Osteocyte (in vitro differentiated cells): ENCODE data around the gene STAT4. TPM values are rescaled to one million over a fixed set of nuclear protein-coding genes. Genes with fewer than 3 reads are reported as not detected.

Source experiments
- DNase-seq: peaks from one replicate; pipeline ENCODE4 v3.0.0; 2021; ENCODE audit warnings: mixed read lengths; ENCODE audit not compliant: unreplicated experiment; ENCODE audit errors: extremely low spot score
- H3K27ac Mint-ChIP-seq: one replicate; pipeline ENCODE4 v1.8.0; 2021; ENCODE audit warnings: mild to moderate bottlenecking, mixed read lengths; ENCODE audit not compliant: unreplicated experiment
- H3K27me3 Mint-ChIP-seq: one replicate; pipeline ENCODE4 v1.8.0; 2021; ENCODE audit warnings: mixed read lengths; ENCODE audit not compliant: unreplicated experiment
- H3K36me3 Mint-ChIP-seq: one replicate; pipeline ENCODE4 v1.8.0; 2021; ENCODE audit warnings: mixed read lengths; ENCODE audit not compliant: unreplicated experiment
- H3K4me1 Mint-ChIP-seq: one replicate; pipeline ENCODE4 v1.8.0; 2021; ENCODE audit warnings: mixed read lengths; ENCODE audit not compliant: unreplicated experiment
- H3K4me3 Mint-ChIP-seq: one replicate; pipeline ENCODE4 v1.8.0; 2021; ENCODE audit warnings: mild to moderate bottlenecking, moderate library complexity, mixed read lengths; ENCODE audit not compliant: unreplicated experiment
- H3K9me3 Mint-ChIP-seq: one replicate; pipeline ENCODE4 v1.8.0; 2021; ENCODE audit warnings: mixed read lengths; ENCODE audit not compliant: unreplicated experiment
- CTCF ChIP-seq: fragments of 200-600 bp; sonication (generic); IDR thresholded peaks from 2 replicates; pipeline ENCODE4 v1.5.0; 2021; ENCODE audit warnings: antibody characterized with exemption, mild to moderate bottlenecking, moderate library complexity
- total RNA-seq: library from RNA; stranded (reverse); gene quantifications from 2 replicates; pipeline ENCODE4 v1.2.1, GENCODE V29; 2021

The STAT4 gene
- total RNA-seq, 1 donor from 2014 or later = 1.3 TPM

- Mint-ChIP-seq H3K27me3 (no peaks in the 10 kb centered on the region), H3K36me3 (peaks cover 37% of the 10 kb centered on the region), H3K9me3 (no peaks in the 10 kb centered on the region), H3K4me3 (no peak overlapping the region), H3K4me1 (peaks cover 8% of the 10 kb centered on the region), H3K27ac (no peak overlapping the region)
- DNase-seq = no peak
- no peak for TF ChIP-seq CTCF
Measured at GRCh38 chr2:191010887-191011885, 139.6 kb downstream of the STAT4 start.

GRCh38 chr2:191009541-191010374 is 141.0 kb downstream of the STAT4 start:
- no peak for TF ChIP-seq CTCF
- Mint-ChIP-seq H3K27ac (no peak overlapping the region), H3K4me3 (no peak overlapping the region), H3K4me1 (peaks cover 8% of the 10 kb centered on the region), H3K27me3 (no peaks in the 10 kb centered on the region), H3K36me3 (peaks cover 43% of the 10 kb centered on the region), H3K9me3 (no peaks in the 10 kb centered on the region)
- DNase-seq = no peak

- TF ChIP-seq CTCF = no peak
- Mint-ChIP-seq H3K27me3 (no peaks in the 10 kb centered on the region), H3K4me1 (peaks cover 8% of the 10 kb centered on the region), H3K4me3 (no peak overlapping the region), H3K27ac (no peak overlapping the region), H3K9me3 (no peaks in the 10 kb centered on the region), H3K36me3 (peaks cover 57% of the 10 kb centered on the region)
- DNase-seq = no peak
Measured at GRCh38 chr2:191008286-191008685, 142.5 kb downstream of the STAT4 start.

GRCh38 chr2:191006997-191007783 is 143.6 kb downstream of the STAT4 start:
- Mint-ChIP-seq H3K4me3 (no peak overlapping the region), H3K4me1 (peaks cover 8% of the 10 kb centered on the region), H3K27me3 (no peaks in the 10 kb centered on the region), H3K27ac (no peak overlapping the region), H3K36me3 (peaks cover 65% of the 10 kb centered on the region), H3K9me3 (no peaks in the 10 kb centered on the region)
- no peak for DNase-seq
- no peak for TF ChIP-seq CTCF
